Neutrophil (primary cell): ENCODE data around the gene ZAR1L.

Experiments used
- H3K27ac ChIP-seq: fragments of 200-600 bp; sonication (generic); 2 replicates; pipeline ENCODE4 v1.5.1; 2016; ENCODE audit warnings: mild to moderate bottlenecking, moderate library complexity
- H3K27me3 ChIP-seq: fragments of 200-600 bp; sonication (generic); 2 replicates; pipeline ENCODE4 v1.6.0; 2016; ENCODE audit warnings: mild to moderate bottlenecking
- H3K36me3 ChIP-seq: fragments of 200-600 bp; sonication (generic); 2 replicates; pipeline ENCODE4 v1.5.1; 2017
- H3K4me1 ChIP-seq, 2 experiments: fragments of 200-600 bp in 1 of 2; sonication (generic) in 1 of 2; 1 replicate in 1 of 2; 2 replicates in 1 of 2; pipeline versions ENCODE4 v1.5.1 to v1.6.1; 2013 to 2016; ENCODE audit warnings: low read depth in 1 of 2, low read length in 1 of 2, mild to moderate bottlenecking in 1 of 2, moderate library complexity in 1 of 2; ENCODE audit not compliant: control insufficient read depth in 1 of 2, insufficient read depth in 1 of 2
- H3K4me3 ChIP-seq, 2 experiments: fragments of 200-600 bp in 1 of 2; sonication (generic) in 1 of 2; 1 replicate in 1 of 2; 2 replicates in 1 of 2; pipeline ENCODE4 v1.5.1; 2013 to 2016; ENCODE audit warnings: low read depth in 1 of 2, low read length in 1 of 2, mild to moderate bottlenecking in 1 of 2, moderate library complexity in 1 of 2
- H3K9me3 ChIP-seq: fragments of 200-600 bp; sonication (generic); 2 replicates; pipeline ENCODE4 v1.5.1; 2016
- TF ChIP-seq, protein P1 (sequence below): fragments of 200-600 bp; sonication (generic); IDR thresholded peaks from 2 replicates; pipeline ENCODE4 v1.5.1; 2016; ENCODE audit warnings: antibody characterized with exemption

ZAR1L gene

DNA sequence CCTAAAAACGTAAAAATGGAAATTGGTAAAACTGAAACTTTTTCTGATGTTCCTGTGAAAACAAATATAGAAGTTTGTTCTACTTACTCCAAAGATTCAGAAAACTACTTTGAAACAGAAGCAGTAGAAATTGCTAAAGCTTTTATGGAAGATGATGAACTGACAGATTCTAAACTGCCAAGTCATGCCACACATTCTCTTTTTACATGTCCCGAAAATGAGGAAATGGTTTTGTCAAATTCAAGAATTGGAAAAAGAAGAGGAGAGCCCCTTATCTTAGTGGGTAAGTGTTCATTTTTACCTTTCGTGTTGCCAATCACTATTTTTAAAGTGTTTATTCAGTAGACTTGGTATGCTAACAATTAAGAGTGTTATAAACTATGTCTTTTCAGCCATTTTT, 25.8 kb upstream of the ZAR1L start:
- H3K4me3 ChIP-seq, result no peak overlapping the region
- TF ChIP-seq, protein P1, sequence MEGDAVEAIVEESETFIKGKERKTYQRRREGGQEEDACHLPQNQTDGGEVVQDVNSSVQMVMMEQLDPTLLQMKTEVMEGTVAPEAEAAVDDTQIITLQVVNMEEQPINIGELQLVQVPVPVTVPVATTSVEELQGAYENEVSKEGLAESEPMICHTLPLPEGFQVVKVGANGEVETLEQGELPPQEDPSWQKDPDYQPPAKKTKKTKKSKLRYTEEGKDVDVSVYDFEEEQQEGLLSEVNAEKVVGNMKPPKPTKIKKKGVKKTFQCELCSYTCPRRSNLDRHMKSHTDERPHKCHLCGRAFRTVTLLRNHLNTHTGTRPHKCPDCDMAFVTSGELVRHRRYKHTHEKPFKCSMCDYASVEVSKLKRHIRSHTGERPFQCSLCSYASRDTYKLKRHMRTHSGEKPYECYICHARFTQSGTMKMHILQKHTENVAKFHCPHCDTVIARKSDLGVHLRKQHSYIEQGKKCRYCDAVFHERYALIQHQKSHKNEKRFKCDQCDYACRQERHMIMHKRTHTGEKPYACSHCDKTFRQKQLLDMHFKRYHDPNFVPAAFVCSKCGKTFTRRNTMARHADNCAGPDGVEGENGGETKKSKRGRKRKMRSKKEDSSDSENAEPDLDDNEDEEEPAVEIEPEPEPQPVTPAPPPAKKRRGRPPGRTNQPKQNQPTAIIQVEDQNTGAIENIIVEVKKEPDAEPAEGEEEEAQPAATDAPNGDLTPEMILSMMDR, result no peak
- peaks cover 8 to 15% of the 10 kb centered on the region in 2 experiments for H3K4me1 ChIP-seq
- H3K36me3 ChIP-seq, result no peaks in the 10 kb centered on the region
- peak overlapping the region; percentile 2 for H3K27ac ChIP-seq
- H3K27me3 ChIP-seq, result no peaks in the 10 kb centered on the region
- no peaks in the 10 kb centered on the region for H3K9me3 ChIP-seq

DNA sequence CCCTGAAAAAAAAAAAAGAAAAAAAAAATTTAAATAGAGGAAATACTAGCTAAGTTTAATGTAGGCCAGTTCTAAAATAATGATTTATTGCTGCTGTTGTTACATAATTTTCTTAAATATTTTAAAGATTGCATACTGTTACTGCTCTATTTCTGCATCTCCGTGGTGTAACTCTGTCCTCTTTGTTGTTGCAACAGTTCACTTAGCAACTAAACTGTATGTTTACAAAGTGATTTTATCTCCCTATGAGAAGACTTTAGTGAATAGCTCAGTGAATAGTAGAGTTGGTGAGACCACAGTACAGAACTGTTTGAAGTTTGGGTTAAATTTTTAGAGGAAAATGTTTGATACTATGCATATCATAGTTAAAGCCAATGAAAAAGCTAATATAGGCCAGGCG, 19.5 kb upstream of the ZAR1L start:
- no peaks in the 10 kb centered on the region for H3K36me3 ChIP-seq

DNA sequence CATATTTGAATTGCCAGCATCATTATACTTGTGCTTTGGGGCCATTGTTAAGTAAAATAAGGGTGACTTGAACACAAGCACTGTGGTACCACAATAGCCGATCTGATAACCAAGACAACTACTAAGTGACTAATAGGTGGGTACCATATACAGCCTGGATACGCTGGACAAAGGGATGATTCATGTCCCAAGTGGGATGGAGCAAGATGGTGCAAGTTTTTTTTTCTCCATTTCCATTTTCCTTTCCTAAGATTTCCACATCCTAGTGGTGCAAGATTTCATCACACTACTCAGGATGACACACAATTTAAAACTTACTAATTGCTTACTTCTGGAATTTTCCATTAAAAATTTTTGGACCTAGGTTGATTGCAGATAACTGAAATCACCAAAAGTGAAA, 15.3 kb upstream of the ZAR1L start:
- Histone ChIP-seq H3K27ac (no peak overlapping the region), H3K36me3 (peaks cover 7% of the 10 kb centered on the region), H3K4me1 (peaks cover 10 to 18% of the 10 kb centered on the region in 2 experiments), H3K4me3 (no peak overlapping the region), H3K9me3 (no peaks in the 10 kb centered on the region), H3K27me3 (no peaks in the 10 kb centered on the region)
- TF ChIP-seq, protein P1, result no peak

More for the DNA sequence above, 19.5 kb upstream of the ZAR1L start:
- Histone ChIP-seq H3K4me1 (peaks cover 17 to 22% of the 10 kb centered on the region in 2 experiments), H3K27me3 (no peaks in the 10 kb centered on the region), H3K27ac (peak overlapping the region; percentile 56), H3K4me3 (no peak overlapping the region), H3K9me3 (no peaks in the 10 kb centered on the region)
- TF ChIP-seq, protein P1, result no peak

DNA sequence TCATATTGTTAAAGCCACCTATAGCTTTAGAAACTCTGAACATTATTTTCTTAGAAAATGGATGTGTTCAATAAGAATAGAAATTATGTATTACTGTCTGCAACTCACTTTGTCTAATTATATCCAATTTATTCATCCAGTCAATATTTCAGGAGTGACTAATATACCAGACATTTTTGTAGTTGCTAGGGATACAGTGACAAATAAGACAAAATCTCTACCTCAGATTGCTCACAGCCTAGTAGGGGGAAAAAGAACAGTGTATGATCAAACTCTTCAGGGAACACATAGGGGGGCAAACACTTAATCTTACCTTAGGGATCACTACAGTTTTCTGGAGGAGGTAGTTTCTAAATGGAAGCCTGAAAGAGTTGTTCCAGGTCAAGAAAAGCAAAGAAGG, 8.7 kb upstream of the ZAR1L start:
- Histone ChIP-seq H3K4me1 (no peaks in the 10 kb centered on the region), H3K9me3 (no peaks in the 10 kb centered on the region), H3K36me3 (peaks cover 20% of the 10 kb centered on the region), H3K27me3 (no peaks in the 10 kb centered on the region), H3K4me3 (no peak overlapping the region), H3K27ac (no peak overlapping the region)
- TF ChIP-seq, protein P1, result no peak

DNA sequence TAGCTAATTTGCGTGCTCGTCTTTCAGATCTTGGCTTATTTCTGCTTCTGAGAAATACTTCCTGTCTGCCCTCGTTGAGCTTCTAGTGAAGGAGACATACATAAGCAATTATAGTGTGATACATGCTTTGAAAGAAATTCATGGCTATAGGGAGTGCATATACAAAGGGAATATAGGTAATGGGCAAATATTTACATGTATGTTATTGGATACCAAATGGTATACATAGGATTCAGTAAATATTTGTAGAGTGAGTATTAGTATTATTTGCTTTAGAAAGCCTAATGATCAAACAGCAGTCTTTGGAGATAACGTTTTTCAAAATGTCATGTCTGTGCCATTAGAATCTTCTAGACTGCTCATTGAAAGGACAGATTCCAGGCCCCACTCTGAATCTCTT, 5.4 kb upstream of the ZAR1L start:
- TF ChIP-seq, protein P1, result no peak
- no peaks in the 10 kb centered on the region for H3K9me3 ChIP-seq
- H3K27me3 ChIP-seq, result no peaks in the 10 kb centered on the region
- peaks cover 13% of the 10 kb centered on the region for H3K36me3 ChIP-seq
- H3K4me1 ChIP-seq, result peaks cover 12 to 14% of the 10 kb centered on the region in 2 experiments
- H3K27ac ChIP-seq, result no peak overlapping the region
- no peak overlapping the region for H3K4me3 ChIP-seq
